Measurements from ENCODE around the gene B3GAT2.

Gene B3GAT2

GRCh38 chr6:70839286-70840266, 117.3 kb downstream of the B3GAT2 start:
- TF ChIP-seq CTCF (IDR thresholded peaks at IDR 0.05; ENCODE audit: extremely low read depth, insufficient read depth, missing control alignments) = no peak
- DNase-seq (ENCODE audit: low spot score) = no peak
- in situ Hi-C loops (cut with MboI; ENCODE audit: low pct_unique_long_range_greater_than_20kb, low sequenced_read_pairs, unreplicated experiment) = no loop called here

- in situ Hi-C loops (cut with MboI; ENCODE audit: low pct_unique_long_range_greater_than_20kb, low sequenced_read_pairs, unreplicated experiment) = no loop called here
- no peak for TF ChIP-seq CTCF (IDR thresholded peaks at IDR 0.05; ENCODE audit: extremely low read depth, insufficient read depth, missing control alignments)
- no peak for DNase-seq (ENCODE audit: low spot score)
These were observed 118.0 kb downstream of the B3GAT2 start for GRCh38 chr6:70838907-70839285.

- TF ChIP-seq CTCF (IDR thresholded peaks at IDR 0.05; ENCODE audit: extremely low read depth, insufficient read depth, missing control alignments) = no peak
- in situ Hi-C loops (cut with MboI; ENCODE audit: low pct_unique_long_range_greater_than_20kb, low sequenced_read_pairs, unreplicated experiment) = no loop called here
- no peak for DNase-seq (ENCODE audit: low spot score)
These were observed 122.3 kb downstream of the B3GAT2 start for GRCh38 chr6:70834520-70834919.

GRCh38 chr6:70831427-70831826, 125.4 kb downstream of the B3GAT2 start:
- in situ Hi-C loops (cut with MboI; ENCODE audit: low pct_unique_long_range_greater_than_20kb, low sequenced_read_pairs, unreplicated experiment) = no loop called here
- DNase-seq (ENCODE audit: low spot score) = no peak
- TF ChIP-seq CTCF (IDR thresholded peaks at IDR 0.05; ENCODE audit: extremely low read depth, insufficient read depth, missing control alignments) = no peak

GRCh38 chr6:70823651-70824050, 133.2 kb downstream of the B3GAT2 start:
- no peak for TF ChIP-seq CTCF (IDR thresholded peaks at IDR 0.05; ENCODE audit: extremely low read depth, insufficient read depth, missing control alignments)
- no peak for DNase-seq (ENCODE audit: low spot score)
- in situ Hi-C loops (cut with MboI; ENCODE audit: low pct_unique_long_range_greater_than_20kb, low sequenced_read_pairs, unreplicated experiment) = no loop called here

GRCh38 chr6:70821751-70822150, 135.1 kb downstream of the B3GAT2 start:
- in situ Hi-C loops (cut with MboI; ENCODE audit: low pct_unique_long_range_greater_than_20kb, low sequenced_read_pairs, unreplicated experiment) = no loop called here
- no peak for TF ChIP-seq CTCF (IDR thresholded peaks at IDR 0.05; ENCODE audit: extremely low read depth, insufficient read depth, missing control alignments)
- no peak for DNase-seq (ENCODE audit: low spot score)
